Embryonic facial prominence (tissue), 1 donor: ENCODE data around the gene FAM47E.
"Not testable (repeated sequence)": the region's sequence is repeated elsewhere in the genome, so short reads cannot be mapped to it uniquely, and the experiment has no call there.

Experiments used
- DNase-seq: peaks from one replicate; pipeline ENCODE4 v3.0.0-alpha.2; 2016; ENCODE audit errors: extremely low spot score

The FAM47E gene

DNA sequence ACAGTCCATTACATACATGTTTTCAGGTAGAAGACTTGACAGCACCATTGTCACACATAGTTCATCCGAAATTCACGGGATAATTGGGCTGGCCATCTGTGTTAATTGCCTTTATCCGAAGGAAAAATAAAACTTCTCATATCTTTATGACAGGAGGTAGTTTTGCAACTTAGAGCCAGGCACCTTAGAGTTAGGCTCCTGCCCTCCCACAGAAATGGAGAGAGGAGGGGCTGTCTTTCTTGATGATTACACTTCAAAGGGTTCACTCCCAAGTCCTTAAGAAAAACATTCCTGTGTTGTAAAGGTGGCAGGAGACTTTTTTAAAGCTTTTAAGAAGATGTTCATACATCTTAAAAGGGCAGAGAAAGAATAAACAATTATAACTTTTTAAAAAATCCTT is 27.4 kb upstream of the FAM47E start:
- no peak for DNase-seq

GRCh38 chr4:76226418-76226817 is 25.1 kb upstream of the FAM47E start:
- no peak for DNase-seq

DNA sequence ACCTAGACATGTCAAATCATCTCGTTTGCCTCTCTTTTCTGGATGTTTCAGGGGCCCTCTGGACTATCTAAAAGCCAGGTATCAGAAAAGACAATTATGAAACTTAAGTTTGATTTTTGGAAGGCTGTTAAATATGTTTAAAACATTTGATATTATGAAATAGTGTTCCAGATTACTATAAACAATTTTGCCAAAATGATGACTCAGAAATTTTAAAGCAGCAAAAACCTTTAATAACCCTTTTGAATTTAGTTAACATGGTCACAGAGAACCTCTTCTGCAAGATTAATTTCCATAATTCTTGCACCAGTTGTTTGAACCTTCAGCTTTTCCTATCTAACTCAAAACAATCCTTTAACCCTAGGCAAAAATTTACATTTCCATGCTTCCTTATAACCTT is 18.8 kb upstream of the FAM47E start:
- DNase-seq = no peak

DNA sequence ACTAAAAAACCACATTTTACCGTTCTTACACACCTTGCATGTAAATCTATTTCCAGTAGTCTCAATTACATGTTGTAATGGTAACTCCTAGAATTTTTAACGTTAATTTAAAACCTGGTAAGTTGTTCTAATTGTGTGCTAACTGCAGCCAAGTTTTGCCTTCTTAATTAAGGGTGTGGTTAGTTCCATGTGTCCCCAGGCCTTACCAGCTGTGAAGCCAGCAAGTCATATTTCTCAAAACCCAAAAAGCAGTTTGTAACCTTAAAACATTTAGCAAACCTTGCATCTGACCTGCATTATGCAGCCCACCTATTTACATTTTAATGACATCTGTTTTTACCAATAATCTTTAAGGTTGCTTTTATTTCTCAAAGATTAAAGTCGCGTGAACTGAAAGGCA is 18.4 kb upstream of the FAM47E start:
- DNase-seq = no peak

GRCh38 chr4:76233529-76233928 is 18.0 kb upstream of the FAM47E start:
- no peak for DNase-seq

DNA sequence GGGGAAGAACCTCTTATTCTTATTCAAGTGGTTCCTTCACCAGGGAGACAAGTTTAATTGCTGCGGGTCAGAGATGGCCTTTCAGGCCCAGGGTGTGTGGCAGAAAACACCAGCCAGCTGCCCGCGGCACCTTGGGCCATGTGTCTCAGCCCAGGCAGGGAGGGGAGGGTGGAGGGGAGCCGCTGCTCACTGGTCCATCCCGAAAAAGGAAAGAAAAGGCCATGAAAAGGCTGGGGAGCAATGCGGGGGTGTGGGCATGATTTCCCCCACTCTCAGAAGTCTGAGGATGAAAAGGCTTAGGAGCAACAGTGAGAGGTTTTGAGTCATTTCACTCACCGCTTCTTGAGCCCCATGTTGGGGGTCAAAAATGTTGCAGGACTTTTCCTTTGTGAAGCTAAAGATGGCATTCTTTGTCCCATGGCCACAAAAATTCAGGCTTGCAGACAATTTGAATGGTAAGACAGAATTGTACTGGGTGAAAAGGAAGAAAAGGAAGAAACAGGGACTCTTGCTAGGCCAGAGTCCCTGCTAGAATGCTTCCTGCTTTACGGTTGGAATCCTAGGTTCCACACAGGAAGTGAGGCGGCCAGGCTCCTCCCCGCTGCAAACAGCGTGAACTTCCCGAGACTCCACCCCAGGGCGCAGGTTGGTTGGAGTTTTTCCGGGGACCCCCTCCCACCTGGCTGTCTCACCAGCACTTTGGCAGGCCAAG is 17.4 kb upstream of the FAM47E start:
- DNase-seq = no peak

DNA sequence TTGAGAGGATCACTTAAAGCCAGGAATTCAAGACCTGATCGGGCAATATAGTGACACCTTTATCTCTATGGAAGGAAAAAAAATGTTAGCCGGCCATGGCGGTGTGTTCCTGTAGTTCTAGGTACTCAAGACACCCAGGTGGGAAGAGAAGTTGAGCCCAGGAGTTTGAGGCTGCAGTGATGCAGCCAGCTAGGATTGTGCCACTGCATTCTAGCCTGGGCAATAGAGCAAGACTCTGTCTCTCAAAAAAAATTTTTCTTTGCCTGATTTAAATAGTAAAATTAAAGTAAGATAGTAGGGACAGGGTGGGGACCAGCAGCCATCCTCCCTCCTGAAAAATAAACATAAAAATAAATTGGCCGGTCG is 16.9 kb upstream of the FAM47E start:
- DNase-seq = no peak

- no peak for DNase-seq
Measured at GRCh38 chr4:76235407-76235806, 16.1 kb upstream of the FAM47E start.

DNA sequence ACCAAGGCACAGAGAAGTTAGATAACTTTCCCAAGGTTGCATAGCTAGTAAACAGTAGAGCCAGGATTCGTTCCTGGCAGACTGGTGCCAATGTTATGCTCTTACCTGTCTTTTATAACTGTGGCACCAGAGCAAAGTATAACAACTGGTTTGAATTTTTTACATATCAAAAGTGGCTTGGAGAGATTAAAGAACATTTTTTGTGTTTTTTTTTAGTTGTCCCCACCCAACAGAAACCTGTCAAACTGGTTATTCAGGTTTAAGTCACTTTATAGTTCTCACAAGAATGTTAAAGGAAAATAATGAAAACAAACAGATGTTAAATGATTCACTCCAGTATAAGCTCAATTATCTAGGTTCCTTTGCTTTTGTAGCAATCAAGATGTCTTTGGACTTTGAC is 15.6 kb upstream of the FAM47E start:
- DNase-seq = no peak

DNA sequence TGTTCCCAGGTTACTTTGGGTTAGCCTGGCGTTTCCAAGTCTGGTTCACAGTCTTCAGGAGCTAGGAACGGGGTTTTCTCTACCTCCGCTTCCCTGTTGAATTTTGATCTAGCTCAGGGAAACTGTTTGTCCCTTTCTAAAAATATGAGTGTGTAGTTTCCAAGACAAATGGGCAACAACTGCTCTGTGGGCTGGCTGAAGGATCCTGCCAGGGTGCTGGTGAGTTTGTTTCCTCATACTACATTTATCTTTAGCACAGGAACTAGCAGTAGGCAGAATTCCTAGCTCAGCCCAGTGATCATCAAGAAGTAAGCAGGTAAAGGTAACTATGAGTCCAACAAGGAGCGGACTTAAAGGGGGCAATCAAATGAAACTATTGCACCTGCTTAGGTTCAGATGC is 13.3 kb upstream of the FAM47E start:
- DNase-seq = no peak

GRCh38 chr4:76238701-76239100 is 12.8 kb upstream of the FAM47E start:
- DNase-seq = no peak

- no peak for DNase-seq
Measured at GRCh38 chr4:76240236-76240635, 11.3 kb upstream of the FAM47E start.

DNA sequence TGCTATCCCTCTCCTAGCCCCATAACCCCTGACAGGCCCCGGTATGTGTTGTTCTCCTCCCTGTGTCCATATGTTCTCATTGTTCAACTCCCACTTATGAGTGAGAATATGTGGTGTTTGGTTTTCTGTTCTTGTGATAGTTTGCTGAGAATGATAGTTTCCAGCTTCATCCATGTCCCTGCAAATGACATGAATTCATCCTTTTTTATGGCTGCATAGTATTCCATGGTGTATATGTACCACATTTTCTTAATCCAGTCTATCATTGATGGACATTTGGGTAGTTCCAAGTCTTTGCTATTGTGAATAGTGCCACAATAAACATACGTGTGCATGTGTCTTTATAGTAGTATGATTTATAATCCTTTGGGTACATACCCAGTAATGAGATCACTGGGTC is 7.6 kb upstream of the FAM47E start:
- not testable (repeated sequence) for DNase-seq

- no peak for DNase-seq
Measured at GRCh38 chr4:76246025-76246424, 5.5 kb upstream of the FAM47E start.

DNA sequence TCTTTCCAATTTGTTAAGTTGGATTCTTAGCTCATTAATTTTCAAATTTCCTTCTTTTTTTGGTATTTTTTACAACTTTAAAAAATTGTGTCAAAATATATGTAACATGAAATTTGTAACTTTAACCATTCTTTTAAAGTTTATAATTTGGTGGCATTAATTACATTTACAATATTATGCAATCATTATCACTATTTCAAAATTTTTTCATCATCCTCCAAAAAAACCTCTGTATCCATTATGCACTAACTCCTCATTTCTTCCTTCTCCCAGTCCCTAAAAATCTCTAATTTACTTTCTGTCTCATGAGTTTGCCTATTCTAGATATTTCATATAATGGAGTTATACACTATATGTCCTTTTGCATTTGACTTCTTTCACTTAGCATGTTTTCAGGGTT is 4.7 kb upstream of the FAM47E start:
- DNase-seq = no peak

- DNase-seq = no peak
Measured at GRCh38 chr4:76250962-76251361, 559 bp upstream of the FAM47E start.

- DNase-seq = no peak
Measured at GRCh38 chr4:76252271-76252653, 741 bp downstream of the FAM47E start.

DNA sequence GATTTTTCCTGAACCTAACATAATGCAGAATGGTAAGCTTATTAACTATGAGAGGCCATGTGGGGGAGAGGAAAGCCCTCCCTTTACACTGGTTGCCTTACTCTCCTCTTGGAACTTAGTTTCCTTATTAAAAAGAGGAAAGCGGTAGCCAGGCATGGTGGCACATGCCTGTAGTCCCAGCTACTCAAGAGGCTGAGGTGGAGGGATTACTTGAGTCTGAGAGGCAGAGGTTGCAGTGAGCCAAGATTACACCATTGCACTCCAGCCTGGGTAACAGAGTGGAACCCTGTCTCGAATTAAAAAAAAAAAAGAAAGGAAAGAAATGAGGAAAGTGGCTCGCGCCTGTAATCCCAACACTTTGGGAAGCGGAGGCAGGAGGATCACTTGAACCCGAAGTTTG is 2.0 kb downstream of the FAM47E start:
- no peak for DNase-seq

GRCh38 chr4:76256032-76256431 is 4.5 kb downstream of the FAM47E start:
- no peak for DNase-seq

DNA sequence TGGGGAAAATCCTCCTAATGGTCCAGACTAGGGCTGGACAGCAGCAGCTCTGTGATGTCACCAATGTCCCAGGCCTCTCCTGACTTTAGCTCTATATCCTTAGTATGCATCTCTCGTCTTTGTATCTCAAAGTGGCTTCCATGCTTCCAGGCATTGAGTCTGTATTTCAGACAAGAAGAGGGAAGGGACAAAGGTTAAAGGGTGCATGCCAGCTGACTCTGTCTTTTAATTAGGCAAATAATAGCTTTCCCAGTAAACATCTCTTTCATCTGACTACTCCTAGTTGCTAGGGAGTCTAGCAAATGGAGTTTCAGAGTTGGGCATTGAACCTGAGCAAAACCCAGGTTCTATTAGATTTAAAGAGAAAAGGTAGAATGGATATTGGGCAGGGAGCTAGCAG is 5.4 kb downstream of the FAM47E start:
- DNase-seq = no peak

GRCh38 chr4:76257824-76258223 is 6.3 kb downstream of the FAM47E start:
- no peak for DNase-seq

DNA sequence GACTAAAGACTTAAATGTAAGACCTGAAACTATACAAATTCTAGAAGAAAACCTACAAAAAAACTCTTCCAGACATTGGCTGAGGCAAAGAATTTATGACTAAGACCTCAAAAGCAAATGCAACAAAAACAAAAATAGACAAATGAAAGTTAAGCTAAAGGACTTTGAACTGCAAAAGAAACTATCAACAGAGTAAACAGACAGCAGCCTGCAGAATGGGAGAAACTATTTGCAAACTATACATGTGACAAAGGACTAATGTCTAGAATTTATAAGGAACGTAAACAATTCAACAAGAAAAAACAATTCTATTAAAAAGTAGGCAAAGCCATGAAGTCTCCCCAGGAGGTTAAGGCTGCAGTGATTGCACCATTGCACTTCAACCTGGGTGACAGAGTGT is 9.1 kb downstream of the FAM47E start:
- DNase-seq = no peak

- no peak for DNase-seq
Measured at GRCh38 chr4:76265631-76266218, 14.2 kb downstream of the FAM47E start.

DNA sequence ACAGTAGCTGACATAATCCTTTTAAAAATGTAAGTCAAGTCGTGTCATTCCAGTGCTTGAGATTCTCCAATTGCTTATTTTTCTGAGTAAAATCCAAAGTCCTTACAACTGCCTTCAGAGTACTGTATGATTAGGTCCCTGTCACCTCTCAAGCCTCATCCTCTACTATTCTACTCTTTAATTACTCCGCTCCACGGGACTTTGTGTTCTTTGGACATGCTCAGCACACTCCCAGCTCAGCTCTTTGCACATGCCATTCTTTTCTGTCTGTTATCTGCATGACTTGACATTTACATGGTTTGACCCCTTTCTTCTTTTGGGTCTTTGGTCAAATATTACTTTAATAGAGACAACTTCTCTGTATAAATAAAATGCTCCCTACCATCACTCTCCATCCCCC is 15.1 kb downstream of the FAM47E start:
- DNase-seq = no peak
